Measurements from ENCODE around the gene ARHGAP12.
A peak's percentile ranks its signal among the peaks of the same experiment; 100 is the strongest.

Gene ARHGAP12

DNA sequence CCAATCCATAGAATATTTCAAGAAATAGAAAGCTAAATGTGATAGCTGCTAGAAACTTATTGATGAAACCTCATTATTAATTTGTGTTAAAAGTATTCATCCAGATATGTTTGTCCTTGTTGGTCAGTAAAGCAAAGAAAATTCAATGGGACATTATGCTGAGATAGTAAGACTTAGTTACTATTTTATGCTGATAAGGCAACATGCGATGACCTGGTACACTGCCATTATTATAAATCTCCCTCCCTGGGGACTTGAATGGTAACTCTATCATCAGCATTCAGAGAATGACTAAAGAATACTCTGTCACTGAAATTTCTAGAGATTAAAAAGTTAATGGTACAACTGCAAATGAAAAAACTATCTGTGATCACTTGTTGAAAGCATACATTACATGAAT is 54.9 kb downstream of the ARHGAP12 start:
- no peak for DNase-seq

DNA sequence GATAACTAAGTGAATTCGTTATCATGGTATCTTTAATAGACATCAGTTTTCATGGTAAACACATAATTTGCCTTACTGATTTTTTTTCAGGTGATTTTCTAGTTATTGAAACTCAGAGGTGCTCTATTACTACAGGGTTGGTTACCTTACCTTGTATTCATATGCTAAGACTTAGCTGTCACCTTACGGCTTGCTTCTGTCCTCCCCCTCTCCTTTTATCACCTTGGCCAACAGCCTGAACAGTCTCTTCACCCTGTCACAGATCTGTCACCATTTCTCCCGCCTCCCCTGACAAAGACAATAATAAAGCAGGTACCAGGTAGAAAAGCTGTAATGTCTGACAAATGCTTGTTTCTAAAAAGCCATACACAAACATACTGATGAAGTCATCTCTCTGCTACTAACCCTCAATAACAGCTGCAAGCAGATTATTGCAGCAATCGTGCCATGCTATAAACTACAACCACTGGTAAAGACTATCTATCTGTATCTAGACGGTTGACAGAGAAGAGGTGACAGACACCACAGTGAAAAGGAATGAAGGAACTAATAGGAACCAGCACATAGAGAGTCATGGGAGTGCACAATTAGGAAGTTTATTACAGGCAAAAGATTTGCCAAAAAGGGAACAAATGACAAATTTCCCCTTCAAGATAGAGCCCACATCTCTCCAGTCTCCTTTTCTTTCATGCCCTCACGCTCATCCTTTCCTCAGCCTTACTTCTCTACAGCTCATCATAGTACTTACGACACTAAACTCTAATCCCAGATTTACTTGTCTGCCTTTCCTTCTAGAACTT is 57.2 kb downstream of the ARHGAP12 start:
- DNase-seq, result no peak

DNA sequence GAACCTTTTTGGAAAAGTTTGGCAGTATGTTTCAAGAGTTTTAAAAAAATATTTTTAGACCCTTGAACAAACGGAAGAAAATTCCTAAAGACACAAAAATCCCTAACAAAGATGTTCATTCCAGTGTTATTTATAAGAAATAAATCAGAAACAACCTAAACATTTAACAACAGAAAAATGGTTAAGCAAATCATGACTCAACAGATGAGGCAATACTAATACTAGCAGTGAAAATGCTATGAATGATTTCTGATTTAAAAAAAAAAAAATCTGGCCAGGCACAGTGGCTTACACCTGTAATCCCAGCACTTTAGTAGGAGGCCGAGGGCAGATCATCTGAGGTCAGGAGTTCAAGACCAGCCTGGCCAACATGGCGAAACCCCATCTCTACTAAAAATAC is 61.0 kb downstream of the ARHGAP12 start:
- DNase-seq, result no peak

DNA sequence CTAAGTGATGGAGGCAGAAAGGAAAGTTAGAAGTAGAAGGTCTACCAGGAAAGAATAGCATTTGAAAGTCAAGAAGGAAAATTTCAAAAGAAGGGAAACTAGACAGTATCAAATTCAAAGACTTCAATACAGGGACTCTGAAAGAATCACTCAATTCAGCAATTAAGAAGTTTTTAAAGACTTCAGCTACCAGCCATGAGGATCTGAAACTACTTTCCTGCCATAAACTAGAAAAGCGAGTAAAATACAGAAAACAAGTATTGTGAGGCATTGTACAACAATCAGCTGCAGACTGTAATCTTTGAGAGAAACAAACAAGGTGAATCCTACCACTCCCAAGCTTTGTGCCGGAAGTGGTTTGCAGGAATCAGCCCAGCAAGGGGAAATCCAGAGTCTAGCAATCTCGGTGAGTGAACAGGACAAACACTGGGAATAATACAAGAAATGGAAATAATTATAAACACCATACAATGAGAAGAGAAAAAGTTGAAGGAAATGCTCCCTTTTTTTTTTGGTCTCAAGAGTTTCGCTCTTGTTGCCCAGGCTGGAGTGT is 62.4 kb downstream of the ARHGAP12 start:
- no peak for DNase-seq

DNA sequence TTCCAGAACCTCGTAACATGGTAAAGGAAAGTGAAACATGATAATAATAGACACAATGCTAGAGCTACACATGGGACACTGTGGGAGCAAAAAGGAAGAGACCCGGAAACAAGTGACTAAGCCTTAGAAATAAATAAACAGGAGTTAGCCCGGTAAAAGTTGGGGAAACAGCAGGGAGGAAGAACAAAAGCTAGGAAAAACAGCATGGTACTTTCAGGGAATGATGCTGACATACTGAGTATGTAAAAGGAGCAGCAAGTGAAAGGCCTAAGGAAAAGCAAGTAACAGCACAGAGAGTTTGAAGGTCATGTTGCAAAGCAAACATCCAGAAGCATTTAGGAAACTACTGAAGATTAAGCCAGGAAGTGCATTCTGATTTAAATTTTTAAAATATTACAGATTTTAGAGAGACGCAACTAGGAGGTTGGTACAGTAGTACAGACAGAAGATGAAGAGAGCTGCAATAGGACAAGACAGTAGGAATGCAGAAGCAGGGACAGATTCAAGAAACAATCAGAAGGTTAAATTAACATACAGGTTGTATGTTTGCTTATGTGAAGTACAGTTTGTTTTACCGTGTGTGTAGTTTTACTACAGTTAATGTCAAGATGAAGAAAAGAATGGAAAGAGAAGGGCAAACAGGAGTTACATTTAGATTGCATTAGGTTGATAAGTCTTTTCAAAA is 63.7 kb downstream of the ARHGAP12 start:
- DNase-seq, result peak in 1 of 2 donors; percentile 39

DNA sequence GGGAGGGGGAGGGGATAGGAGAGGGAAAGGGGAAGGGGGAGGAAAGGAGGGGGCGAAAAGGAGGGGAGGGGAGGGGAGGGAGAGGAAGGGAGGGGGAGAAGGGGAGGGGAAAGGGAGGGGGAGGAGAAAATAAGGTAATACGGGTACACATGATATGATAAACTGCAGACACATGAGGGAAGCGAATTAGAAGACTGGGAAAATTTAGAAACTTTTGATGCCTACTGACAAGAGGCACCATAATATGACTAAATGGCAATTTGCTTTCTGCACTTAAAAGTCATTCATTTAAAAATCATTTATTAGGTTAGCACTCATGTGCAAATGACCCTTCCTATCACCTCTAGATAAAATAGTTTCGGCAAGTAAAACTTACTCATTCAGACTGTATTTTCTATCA is 73.6 kb downstream of the ARHGAP12 start:
- no peak for DNase-seq

DNA sequence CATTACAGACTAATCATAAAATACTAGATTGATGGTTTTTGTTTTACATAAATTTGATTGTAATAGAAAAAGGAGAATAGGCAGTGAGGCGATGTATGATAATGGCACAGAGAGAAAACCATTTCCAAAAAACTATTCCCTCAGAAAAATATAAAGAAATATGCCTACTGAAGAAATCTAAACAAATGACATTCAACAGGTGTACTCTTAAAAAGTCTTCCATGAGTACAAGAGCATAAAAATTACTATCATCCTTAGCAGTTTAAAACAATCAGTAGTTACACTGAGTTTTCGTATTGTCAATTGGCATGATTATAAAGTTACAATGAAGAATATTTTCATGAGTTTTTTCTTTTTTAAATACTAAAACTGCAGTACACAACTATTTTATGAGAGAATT is 75.0 kb downstream of the ARHGAP12 start:
- no peak for DNase-seq

DNA sequence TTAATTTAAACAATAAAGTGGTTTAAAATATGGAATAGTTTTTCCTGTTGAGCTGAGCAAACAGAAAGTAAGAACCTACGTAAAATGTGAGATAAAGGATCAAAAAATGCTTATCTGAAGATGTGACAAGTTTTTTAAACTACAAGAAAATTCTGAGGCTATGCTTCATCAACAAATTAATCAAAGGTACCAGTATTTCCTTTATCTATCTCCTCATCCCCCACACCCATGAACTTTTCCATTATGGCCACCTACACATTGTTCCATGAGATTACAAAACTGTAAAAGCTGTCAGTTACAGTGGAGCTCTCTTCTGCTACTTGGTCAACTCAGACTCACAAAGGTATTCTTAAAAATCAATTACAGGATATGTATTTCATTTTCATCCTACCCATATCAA is 77.4 kb downstream of the ARHGAP12 start:
- DNase-seq, result no peak

DNA sequence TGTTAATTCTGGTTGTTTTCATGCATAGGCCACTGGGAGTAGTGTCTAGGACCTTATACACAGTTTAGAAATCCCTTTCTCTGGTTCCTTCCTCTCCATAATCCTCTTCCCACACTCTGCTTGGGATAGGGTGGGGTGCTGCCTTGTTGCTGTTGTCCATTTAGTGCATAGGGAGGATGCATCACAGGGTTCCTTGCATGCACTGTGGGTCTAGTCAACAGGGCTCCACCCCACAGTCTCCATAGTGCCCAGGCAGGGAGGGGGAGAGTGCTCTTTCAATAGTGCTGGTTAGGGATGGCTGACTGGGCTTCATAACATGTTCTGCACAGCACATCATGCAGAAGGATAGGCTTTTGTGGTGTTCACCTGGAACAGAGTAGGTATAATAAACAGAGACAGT is 81.1 kb downstream of the ARHGAP12 start:
- no peak for DNase-seq

DNA sequence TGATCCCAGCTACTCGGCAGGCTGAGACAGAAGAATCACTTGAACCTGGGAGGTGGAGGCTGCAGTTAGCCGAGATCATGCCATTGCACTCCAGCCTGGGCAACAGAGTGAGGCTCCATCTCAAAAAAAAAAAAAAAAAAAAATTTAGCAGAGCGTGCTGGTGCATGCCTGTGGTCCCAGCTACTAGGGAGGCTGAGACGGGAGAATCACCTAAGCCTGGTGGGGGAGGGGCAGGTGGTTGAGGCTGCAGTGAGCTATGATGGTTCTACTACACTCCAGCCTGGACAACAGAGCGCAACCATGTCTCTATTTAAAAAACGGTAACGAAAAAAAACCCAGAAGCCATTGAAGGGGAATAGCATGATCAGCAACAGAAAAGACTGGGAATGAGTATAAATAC is 89.9 kb downstream of the ARHGAP12 start:
- DNase-seq, result no peak

DNA sequence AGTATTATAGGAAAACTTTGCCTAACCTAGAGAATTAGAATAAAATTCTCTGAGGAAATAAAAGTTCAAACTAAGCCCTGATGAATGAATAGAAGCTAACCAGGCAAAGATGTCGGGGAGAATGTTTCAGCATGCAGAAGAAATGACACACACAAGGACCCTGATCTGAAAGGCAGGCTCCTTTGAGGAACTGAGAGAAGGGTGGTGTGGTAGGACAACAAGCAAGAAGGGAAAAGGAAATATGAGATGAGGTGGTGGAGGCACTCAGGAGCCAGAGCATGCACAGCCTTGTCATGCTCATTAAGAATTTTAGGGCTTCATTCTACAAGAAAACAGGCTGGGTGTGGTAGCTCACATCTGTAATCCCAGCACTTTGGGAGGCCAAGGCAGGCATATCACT is 90.6 kb downstream of the ARHGAP12 start:
- no peak for DNase-seq

DNA sequence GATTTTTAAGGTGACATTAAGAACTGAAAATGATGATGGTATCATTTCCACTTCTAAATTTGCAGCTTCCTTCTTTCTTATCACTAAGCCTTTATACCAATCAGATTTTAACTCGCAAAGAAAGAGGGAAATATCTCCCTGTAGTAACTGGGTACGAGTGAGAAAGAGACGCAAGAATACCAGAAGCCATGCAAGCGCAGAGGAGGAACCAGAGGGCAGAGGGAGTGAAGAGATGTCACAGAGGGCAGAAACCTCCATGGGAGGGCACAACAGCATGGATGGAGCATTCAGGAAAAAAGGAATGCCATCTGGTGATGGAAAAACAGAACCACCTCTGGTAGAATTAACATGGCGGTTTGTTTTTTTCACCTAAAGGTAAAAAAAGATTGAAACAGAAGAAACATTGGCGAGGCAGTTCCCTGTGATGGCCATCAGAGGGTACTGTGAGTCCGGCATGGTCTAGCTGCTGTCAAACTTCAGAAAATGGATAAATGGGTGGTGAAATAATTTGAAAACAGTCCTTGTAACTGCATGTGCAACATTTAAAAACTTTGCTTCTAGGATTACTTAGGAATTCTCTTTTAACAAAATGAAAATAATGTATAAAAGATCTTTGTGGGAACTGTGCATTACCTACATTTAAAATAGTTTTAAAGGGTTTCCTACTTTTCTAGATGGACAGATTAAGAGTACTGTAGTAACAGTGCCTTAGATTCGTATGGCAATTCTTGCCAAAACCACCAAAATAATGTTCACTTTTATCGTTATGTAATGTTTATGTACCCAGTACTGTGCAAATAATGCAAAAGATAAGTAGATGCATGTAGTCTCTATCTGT is 91.8 kb downstream of the ARHGAP12 start:
- DNase-seq, result no peak

DNA sequence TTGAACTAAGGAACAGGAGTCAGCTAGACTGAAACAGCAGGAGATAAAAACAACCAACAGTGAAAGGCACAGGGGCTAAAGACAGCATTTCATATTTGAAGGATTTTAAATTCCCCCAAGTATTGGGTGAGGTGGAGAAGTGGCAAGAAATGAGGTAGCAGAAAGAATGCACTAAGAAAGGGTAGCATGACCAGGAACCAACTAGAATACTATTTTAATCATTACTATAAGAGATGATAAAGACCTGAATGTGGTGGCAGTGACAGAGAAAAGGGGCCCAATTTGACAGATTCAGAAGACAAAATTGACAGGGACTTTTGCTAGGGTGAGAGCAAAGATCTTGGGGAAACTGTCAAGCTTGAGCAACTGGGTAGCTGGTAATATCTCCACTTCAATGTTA is 94.9 kb downstream of the ARHGAP12 start:
- DNase-seq, result no peak

DNA sequence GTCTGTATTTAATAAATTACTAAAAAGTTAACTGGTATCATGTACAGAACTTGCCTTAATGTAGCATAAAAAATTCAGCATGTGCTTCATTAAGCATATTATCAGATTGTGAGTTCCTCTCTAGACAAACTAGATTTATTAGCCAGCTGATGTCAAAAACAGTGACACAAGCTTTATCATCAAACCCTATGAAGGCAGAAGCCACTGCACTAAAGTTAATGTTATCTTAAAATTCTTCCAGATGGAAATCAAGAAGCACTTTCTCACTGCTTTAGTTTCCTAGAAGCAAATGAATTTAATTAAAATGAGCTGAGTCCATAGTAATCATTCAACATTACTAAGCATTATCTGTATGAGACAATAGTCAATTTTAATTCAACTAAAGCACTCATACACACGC is 96.4 kb downstream of the ARHGAP12 start:
- no peak for DNase-seq

DNA sequence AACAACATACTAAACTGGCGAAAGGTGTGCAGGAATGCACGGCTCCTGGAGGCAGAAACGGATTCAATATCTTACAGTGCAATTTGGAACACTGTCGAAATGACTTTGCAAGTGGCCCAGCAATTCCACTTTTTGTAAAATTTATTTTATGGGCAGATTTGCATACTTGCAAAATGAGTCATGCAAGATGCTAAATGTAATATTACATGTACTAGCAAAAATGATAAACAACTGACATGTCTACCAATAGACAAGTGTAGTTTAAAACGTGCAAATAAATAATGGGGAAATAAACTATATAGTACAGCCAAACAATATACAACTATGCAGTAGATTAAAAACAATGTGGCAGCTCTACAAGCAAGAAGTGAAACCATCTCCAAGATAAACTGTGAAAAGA is 97.7 kb downstream of the ARHGAP12 start:
- no peak for DNase-seq

DNA sequence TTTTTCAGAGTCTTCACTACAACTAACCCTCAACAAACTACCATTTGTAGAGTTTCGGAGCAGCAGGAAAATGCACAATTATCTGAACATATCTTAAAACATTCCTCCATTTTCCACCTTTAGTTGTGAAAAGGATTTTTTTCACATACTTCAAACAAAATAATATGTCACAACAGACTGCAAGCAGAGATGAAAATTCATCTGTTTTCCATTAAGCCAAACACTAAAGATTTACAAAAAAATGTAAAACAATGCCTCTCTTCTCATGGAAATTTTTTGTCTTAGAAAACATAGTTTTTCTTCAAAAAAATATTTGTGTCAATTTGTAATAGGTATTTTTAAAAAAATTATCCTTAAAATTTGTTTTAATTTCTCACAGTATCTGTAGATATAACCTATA is 98.9 kb downstream of the ARHGAP12 start:
- DNase-seq, result no peak

DNA sequence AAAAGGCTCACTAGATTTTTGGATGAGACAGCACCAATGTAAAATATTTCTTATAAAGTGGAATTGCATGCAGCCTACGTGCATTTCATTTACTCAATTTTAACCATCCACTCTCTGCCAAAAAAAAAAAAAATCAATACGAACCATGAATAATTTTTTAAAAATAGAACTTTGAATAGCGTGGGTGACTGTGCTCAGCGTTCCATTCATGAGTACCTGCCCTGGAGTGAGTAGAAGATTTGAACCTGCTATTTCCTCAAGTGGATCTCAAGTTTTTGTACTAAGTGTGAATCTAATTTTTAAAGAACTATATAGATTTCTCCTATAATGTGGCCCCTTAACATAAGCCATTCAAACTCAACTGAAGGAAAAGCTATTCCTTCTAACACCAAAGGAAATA is 105.3 kb downstream of the ARHGAP12 start:
- DNase-seq, result no peak

DNA sequence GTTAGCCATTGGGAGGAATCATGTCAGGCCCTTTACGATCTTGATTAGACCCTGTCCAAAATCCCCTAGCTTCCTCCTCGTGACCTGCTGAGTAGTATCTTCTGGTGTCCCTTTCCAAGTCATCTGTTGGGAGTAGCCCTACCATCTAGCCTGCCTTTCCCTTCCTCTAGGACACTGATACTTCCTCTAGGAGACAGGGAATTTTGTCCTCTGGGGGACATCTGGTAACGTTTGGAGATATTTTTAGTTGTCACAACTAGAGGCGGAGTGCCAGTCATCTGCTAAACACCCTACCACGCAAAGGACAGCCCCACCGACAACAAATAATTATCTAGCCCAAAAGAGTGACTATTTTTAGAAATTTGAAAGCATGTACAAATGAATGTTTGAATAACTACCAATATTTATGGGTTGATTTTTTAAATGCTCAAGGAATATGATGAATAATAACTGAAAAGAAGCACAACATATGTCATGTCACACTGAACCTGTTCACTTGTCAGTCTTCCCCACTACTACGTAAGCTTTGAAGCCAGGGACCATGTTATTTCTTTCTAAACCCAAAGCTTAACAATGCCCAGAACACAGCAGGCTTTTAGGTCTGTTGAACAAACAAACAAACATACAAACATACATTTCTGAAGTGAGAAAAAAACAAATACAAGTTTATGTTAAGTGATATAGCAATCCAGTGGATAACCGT is 105.9 kb downstream of the ARHGAP12 start:
- no peak for DNase-seq

DNA sequence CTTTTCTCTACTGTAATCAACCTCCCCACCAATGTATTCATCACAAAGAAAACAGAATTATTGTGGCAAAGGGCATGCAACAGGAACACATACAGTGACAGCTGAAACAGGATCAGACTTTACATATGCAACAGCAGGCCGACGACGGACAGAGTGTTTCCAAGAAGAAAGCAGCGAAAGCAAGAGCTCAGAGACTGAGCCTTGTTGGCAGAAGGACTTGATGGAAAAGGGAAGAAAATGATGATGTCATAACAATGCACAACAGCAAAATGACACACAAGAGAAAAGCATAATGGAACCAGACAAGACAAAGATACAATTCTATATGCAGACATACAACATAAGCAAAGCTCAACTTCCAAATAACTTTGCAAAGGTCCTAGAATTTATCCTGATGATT is 106.5 kb downstream of the ARHGAP12 start:
- no peak for DNase-seq

DNA sequence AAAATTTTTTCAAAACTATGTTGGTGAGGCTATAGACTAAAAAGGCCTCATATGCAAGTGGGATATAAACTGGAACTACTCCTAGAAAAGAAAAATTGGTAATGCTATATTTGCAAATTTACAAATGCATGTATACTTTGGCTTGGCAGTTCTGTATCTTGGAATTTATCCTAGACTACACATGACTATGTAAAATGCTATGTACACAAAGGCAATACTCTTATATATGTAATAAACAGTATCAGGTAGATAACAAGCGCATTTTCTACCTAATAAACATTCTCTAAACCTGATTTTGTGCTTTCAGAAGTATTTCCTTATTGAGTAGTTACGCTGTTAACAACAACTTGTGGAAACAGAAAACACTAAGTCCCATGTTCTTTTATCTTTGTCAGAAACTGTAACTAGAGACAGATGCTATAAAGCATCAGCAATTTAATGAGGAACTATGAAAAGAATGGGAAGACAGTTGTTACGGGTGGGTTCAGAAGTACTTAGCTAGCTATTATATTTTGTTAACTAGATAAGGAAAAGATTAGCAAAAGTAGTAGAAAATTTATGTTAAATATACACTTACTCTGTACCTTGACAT is 107.8 kb downstream of the ARHGAP12 start:
- no peak for DNase-seq

DNA sequence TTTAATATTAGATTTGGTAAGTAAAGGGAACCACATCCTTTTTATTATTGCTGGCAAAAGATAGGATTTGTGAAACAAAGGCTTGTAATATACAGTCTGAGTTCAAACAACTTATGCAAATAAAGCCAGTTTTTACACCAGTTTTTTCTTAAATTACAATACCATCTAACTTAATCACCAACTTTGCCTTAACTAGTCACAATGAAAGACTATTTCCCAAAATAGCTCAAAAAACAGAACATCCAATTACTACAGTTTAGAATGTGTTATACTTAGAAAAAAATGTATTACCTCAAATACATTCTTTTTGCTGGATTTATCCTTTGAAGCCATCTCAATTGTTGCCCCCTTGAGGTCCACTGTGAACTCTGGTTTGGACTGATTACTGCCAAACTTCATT is 108.5 kb downstream of the ARHGAP12 start:
- DNase-seq, result no peak

DNA sequence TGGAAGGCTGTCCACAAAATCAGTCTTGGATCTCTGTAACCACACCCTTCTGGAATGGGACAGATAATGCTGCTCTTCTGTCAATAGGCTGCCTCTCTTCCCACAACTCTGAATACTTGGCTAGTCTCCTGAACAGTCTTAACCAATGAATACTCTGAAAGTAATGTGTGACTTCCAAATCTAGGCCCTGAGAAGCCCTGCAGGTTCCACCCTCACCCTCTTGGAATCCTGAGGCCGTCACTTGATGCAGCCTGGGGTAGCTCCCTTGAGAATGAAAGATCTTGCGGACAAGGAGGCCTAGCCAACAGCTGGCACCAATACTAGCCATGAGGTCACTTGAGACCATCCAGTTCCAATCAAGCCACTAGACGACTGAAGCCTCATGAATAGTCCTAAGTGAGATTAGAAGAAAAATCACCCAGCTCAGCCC is 109.2 kb downstream of the ARHGAP12 start:
- DNase-seq, result no peak

Data from bone marrow (tissue), 2 donors.